ENCODE data around the gene ZCCHC24.

Gene ZCCHC24

GRCh38 chr10:79380946-79381721 is 64.3 kb downstream of the ZCCHC24 start:
- Histone ChIP-seq H3K9ac (ENCODE audit: low read length) (no peak overlapping the region), H3K4me1 (ENCODE audit: control insufficient read depth, low read depth, low read length) (no peaks in the 10 kb centered on the region), H3K27me3 (ENCODE audit: insufficient read depth, low read length, poor library complexity) (no peaks in the 10 kb centered on the region), H3K4ac (ENCODE audit: low read depth, low read length) (no peak overlapping the region), H2BK15ac (replicated peaks; ENCODE audit: low read depth) (no peak overlapping the region), H3K18ac (ENCODE audit: low read length) (no peak overlapping the region), H3K79me2 (ENCODE audit: control insufficient read depth, insufficient read depth, low read length) (no peaks in the 10 kb centered on the region), H3K79me1 (ENCODE audit: low read length) (no peaks in the 10 kb centered on the region), H2BK120ac (ENCODE audit: low read depth, low read length) (no peak overlapping the region), H2BK5ac (ENCODE audit: low read length) (no peak overlapping the region), H3K23ac (ENCODE audit: low read length) (no peak overlapping the region), H3K4me2 (ENCODE audit: low read length) (no peak overlapping the region), H3K4me3 (ENCODE audit: low read length) (no peak overlapping the region), H2AK5ac (ENCODE audit: low read length) (no peak overlapping the region), H3K27ac (ENCODE audit: low read depth, low read length) (no peak overlapping the region), H4K8ac (ENCODE audit: low read depth, low read length) (no peak overlapping the region), H4K5ac (ENCODE audit: low read length) (no peak overlapping the region), H3K36me3 (ENCODE audit: control insufficient read depth, insufficient read depth, low read length) (no peaks in the 10 kb centered on the region), H3K56ac (ENCODE audit: low read length) (no peak overlapping the region)
- no peak for DNase-seq
- WGBS (ENCODE audit: extremely low coverage, insufficient coverage, low lambda C conversion rate): no CpG with 5 or more reads among the region's 9 CpGs

DNA sequence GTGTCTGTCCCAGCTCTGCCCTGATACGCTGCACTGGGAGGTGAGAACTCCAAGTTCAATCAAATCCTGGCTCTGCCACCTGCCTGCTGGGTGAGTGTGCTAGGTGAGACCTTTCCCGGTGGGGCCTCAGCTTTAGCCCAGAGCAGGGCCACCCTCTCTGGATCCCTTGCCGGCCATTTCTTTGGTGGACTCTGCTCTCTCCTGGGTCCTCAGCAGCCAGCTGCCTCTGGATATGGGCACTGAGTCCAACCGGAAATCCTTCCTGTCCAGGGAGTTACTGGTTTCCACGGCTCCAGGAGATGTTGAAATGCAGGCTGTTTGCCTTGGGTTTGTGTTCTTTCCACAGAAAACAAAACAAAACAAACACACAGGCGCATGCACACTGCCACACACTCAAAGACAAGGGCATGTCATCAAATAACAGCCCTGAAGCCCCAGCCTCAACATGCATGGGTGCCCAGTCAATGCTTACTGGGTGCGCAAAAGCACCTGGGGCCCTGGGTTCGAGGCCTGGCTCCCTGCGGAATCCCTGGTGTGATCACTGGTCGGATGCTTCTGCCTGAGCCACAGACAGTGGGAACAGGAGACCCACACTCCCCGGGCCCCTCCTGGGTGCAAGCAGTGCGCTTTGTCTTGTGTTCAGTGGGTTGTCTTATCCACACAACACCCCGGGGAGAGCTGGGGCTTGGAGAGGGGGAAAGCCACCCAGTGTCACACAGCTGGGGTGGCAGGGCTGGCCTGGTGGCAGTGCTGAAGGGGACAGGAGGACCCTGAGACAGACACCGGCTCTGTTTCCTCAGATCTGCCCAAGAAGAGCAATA is 65.1 kb downstream of the ZCCHC24 start:
- WGBS (ENCODE audit: extremely low coverage, insufficient coverage, low lambda C conversion rate): no CpG with 5 or more reads among the region's 14 CpGs
- no peak overlapping the region for H4K5ac ChIP-seq (ENCODE audit: low read length)
- no peak overlapping the region for H2BK15ac ChIP-seq (replicated peaks; ENCODE audit: low read depth)

DNA sequence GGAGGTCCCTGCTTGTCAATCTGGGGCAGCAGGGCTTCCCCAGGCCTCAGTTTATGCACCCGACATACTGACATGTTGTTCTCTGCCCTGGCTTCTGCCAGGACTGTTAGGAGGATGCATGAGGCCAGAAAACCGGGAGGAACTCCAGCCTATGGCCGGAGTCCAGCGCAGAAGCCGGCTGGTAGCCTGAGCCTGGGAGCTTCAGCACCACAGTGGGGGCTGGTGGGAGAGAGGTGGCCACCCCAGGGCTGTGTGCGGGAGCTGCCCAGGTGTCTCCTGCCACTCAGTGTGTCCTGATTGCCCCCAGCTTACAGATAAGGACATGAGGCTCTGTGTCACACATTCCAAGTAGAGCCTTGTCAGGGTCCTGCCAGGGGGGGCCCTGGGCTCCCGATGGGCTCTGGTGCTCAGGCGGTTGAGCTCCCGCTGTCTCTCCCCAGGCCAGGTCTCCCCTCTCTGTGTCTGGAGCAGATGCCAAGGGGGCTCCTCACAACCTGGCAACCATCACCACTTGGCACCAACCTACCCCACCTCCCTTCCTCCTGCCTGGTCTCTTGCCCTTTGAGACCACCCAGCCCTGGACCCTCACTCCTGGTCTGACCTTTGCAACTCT is 65.8 kb downstream of the ZCCHC24 start:
- Histone ChIP-seq H2AK5ac (ENCODE audit: low read length) (no peak overlapping the region), H2BK120ac (ENCODE audit: low read depth, low read length) (no peak overlapping the region), H3K27me3 (ENCODE audit: insufficient read depth, low read length, poor library complexity) (no peaks in the 10 kb centered on the region), H3K4me3 (ENCODE audit: low read length) (no peak overlapping the region), H3K27ac (ENCODE audit: low read depth, low read length) (no peak overlapping the region), H3K79me2 (ENCODE audit: control insufficient read depth, insufficient read depth, low read length) (no peaks in the 10 kb centered on the region), H3K4me2 (ENCODE audit: low read length) (no peak overlapping the region), H4K8ac (ENCODE audit: low read depth, low read length) (no peak overlapping the region), H2BK5ac (ENCODE audit: low read length) (no peak overlapping the region), H3K56ac (ENCODE audit: low read length) (no peak overlapping the region), H2BK15ac (replicated peaks; ENCODE audit: low read depth) (no peak overlapping the region), H3K23ac (ENCODE audit: low read length) (no peak overlapping the region), H3K79me1 (ENCODE audit: low read length) (no peaks in the 10 kb centered on the region), H3K9ac (ENCODE audit: low read length) (no peak overlapping the region), H3K36me3 (ENCODE audit: control insufficient read depth, insufficient read depth, low read length) (no peaks in the 10 kb centered on the region), H4K5ac (ENCODE audit: low read length) (no peak overlapping the region), H3K4ac (ENCODE audit: low read depth, low read length) (no peak overlapping the region), H3K18ac (ENCODE audit: low read length) (no peak overlapping the region), H3K4me1 (ENCODE audit: control insufficient read depth, low read depth, low read length) (no peaks in the 10 kb centered on the region)
- DNase-seq: no peak
- WGBS (ENCODE audit: extremely low coverage, insufficient coverage, low lambda C conversion rate): no CpG with 5 or more reads among the region's 9 CpGs

More for the DNA sequence above, 65.1 kb downstream of the ZCCHC24 start:
- H3K9ac ChIP-seq (ENCODE audit: low read length): no peak overlapping the region
- no peaks in the 10 kb centered on the region for H3K27me3 ChIP-seq (ENCODE audit: insufficient read depth, low read length, poor library complexity)
- H3K18ac ChIP-seq (ENCODE audit: low read length): no peak overlapping the region
- H3K36me3 ChIP-seq (ENCODE audit: control insufficient read depth, insufficient read depth, low read length): no peaks in the 10 kb centered on the region
- H3K27ac ChIP-seq (ENCODE audit: low read depth, low read length): no peak overlapping the region
- H3K56ac ChIP-seq (ENCODE audit: low read length): no peak overlapping the region
- H3K4me3 ChIP-seq (ENCODE audit: low read length): no peak overlapping the region
- no peak overlapping the region for H3K23ac ChIP-seq (ENCODE audit: low read length)
- H3K4ac ChIP-seq (ENCODE audit: low read depth, low read length): no peak overlapping the region
- no peak overlapping the region for H4K8ac ChIP-seq (ENCODE audit: low read depth, low read length)
- H3K79me1 ChIP-seq (ENCODE audit: low read length): no peaks in the 10 kb centered on the region
- H2BK120ac ChIP-seq (ENCODE audit: low read depth, low read length): no peak overlapping the region
- no peak overlapping the region for H3K4me2 ChIP-seq (ENCODE audit: low read length)
- H2BK5ac ChIP-seq (ENCODE audit: low read length): no peak overlapping the region
- H2AK5ac ChIP-seq (ENCODE audit: low read length): no peak overlapping the region
- H3K4me1 ChIP-seq (ENCODE audit: control insufficient read depth, low read depth, low read length): no peaks in the 10 kb centered on the region
- DNase-seq: no peak
- no peaks in the 10 kb centered on the region for H3K79me2 ChIP-seq (ENCODE audit: control insufficient read depth, insufficient read depth, low read length)

GRCh38 chr10:79378647-79379511 is 66.5 kb downstream of the ZCCHC24 start:
- H2BK5ac ChIP-seq (ENCODE audit: low read length): no peak overlapping the region
- H3K23ac ChIP-seq (ENCODE audit: low read length): no peak overlapping the region
- H3K9ac ChIP-seq (ENCODE audit: low read length): no peak overlapping the region
- no peak overlapping the region for H4K5ac ChIP-seq (ENCODE audit: low read length)
- no peaks in the 10 kb centered on the region for H3K79me1 ChIP-seq (ENCODE audit: low read length)
- no peak overlapping the region for H2BK15ac ChIP-seq (replicated peaks; ENCODE audit: low read depth)
- no peaks in the 10 kb centered on the region for H3K36me3 ChIP-seq (ENCODE audit: control insufficient read depth, insufficient read depth, low read length)
- no peak overlapping the region for H3K18ac ChIP-seq (ENCODE audit: low read length)
- H3K56ac ChIP-seq (ENCODE audit: low read length): no peak overlapping the region
- no peak overlapping the region for H3K4me2 ChIP-seq (ENCODE audit: low read length)
- no peak for DNase-seq
- H3K27me3 ChIP-seq (ENCODE audit: insufficient read depth, low read length, poor library complexity): no peaks in the 10 kb centered on the region
- H2AK5ac ChIP-seq (ENCODE audit: low read length): no peak overlapping the region
- H3K4ac ChIP-seq (ENCODE audit: low read depth, low read length): no peak overlapping the region
- no peak overlapping the region for H3K4me3 ChIP-seq (ENCODE audit: low read length)
- no peak overlapping the region for H2BK120ac ChIP-seq (ENCODE audit: low read depth, low read length)
- H4K8ac ChIP-seq (ENCODE audit: low read depth, low read length): no peak overlapping the region
- 100% methylated on average over 11 of the region's 22 CpGs for WGBS (ENCODE audit: extremely low coverage, insufficient coverage, low lambda C conversion rate)
- no peaks in the 10 kb centered on the region for H3K4me1 ChIP-seq (ENCODE audit: control insufficient read depth, low read depth, low read length)
- H3K27ac ChIP-seq (ENCODE audit: low read depth, low read length): no peak overlapping the region
- H3K79me2 ChIP-seq (ENCODE audit: control insufficient read depth, insufficient read depth, low read length): no peaks in the 10 kb centered on the region

- no peak overlapping the region for H3K56ac ChIP-seq (ENCODE audit: low read length)
- H2BK5ac ChIP-seq (ENCODE audit: low read length): no peak overlapping the region
- no peak overlapping the region for H3K23ac ChIP-seq (ENCODE audit: low read length)
- no peak for DNase-seq
- H2BK15ac ChIP-seq (replicated peaks; ENCODE audit: low read depth): no peak overlapping the region
- 100% methylated on average over 6 of the region's 7 CpGs for WGBS (ENCODE audit: extremely low coverage, insufficient coverage, low lambda C conversion rate)
- H3K9ac ChIP-seq (ENCODE audit: low read length): no peak overlapping the region
- no peak overlapping the region for H2BK120ac ChIP-seq (ENCODE audit: low read depth, low read length)
- H3K79me2 ChIP-seq (ENCODE audit: control insufficient read depth, insufficient read depth, low read length): no peaks in the 10 kb centered on the region
- no peak overlapping the region for H3K27ac ChIP-seq (ENCODE audit: low read depth, low read length)
- no peak overlapping the region for H2AK5ac ChIP-seq (ENCODE audit: low read length)
- H3K4me3 ChIP-seq (ENCODE audit: low read length): no peak overlapping the region
- no peak overlapping the region for H3K4me2 ChIP-seq (ENCODE audit: low read length)
- no peaks in the 10 kb centered on the region for H3K36me3 ChIP-seq (ENCODE audit: control insufficient read depth, insufficient read depth, low read length)
- H4K8ac ChIP-seq (ENCODE audit: low read depth, low read length): no peak overlapping the region
- H3K27me3 ChIP-seq (ENCODE audit: insufficient read depth, low read length, poor library complexity): no peaks in the 10 kb centered on the region
- H3K18ac ChIP-seq (ENCODE audit: low read length): no peak overlapping the region
- H4K5ac ChIP-seq (ENCODE audit: low read length): no peak overlapping the region
- no peaks in the 10 kb centered on the region for H3K79me1 ChIP-seq (ENCODE audit: low read length)
- H3K4ac ChIP-seq (ENCODE audit: low read depth, low read length): no peak overlapping the region
- no peaks in the 10 kb centered on the region for H3K4me1 ChIP-seq (ENCODE audit: control insufficient read depth, low read depth, low read length)
Measured at GRCh38 chr10:79378383-79378646, 67.1 kb downstream of the ZCCHC24 start.

Measured in mesendoderm (in vitro differentiated cells).